Panc1 (cell line): ENCODE data around the gene UCP3.

ENCODE experiments used
- POLR2AphosphoS5 ChIP-seq: IDR thresholded peaks from 2 replicates; pipeline ENCODE4 v1.6.1; 2012; ENCODE audit warnings: mild to moderate bottlenecking, low read depth, low read length, moderate library complexity
- SIN3A ChIP-seq: IDR thresholded peaks from 2 replicates; pipeline ENCODE4 v1.6.1; 2012; ENCODE audit warnings: low read depth, mild to moderate bottlenecking, low read length, moderate library complexity, borderline replicate concordance; ENCODE audit not compliant: insufficient read depth
- TF ChIP-seq, protein P1 (sequence below): fragments of 450-650 bp; IDR thresholded peaks from 2 replicates; pipeline ENCODE4 v1.5.1; 2017; ENCODE audit warnings: mild to moderate bottlenecking
- TF ChIP-seq, protein P2 (sequence below), 2 experiments: IDR thresholded peaks; 2 replicates each; pipeline ENCODE4 v1.6.1; 2011 to 2012; ENCODE audit warnings: low read depth in 2 of 2, control low read depth in 1 of 2, low read length in 1 of 2, mild to moderate bottlenecking in 1 of 2, moderate library complexity in 1 of 2; ENCODE audit not compliant: insufficient read depth in 1 of 2

- TF ChIP-seq, protein P1, sequence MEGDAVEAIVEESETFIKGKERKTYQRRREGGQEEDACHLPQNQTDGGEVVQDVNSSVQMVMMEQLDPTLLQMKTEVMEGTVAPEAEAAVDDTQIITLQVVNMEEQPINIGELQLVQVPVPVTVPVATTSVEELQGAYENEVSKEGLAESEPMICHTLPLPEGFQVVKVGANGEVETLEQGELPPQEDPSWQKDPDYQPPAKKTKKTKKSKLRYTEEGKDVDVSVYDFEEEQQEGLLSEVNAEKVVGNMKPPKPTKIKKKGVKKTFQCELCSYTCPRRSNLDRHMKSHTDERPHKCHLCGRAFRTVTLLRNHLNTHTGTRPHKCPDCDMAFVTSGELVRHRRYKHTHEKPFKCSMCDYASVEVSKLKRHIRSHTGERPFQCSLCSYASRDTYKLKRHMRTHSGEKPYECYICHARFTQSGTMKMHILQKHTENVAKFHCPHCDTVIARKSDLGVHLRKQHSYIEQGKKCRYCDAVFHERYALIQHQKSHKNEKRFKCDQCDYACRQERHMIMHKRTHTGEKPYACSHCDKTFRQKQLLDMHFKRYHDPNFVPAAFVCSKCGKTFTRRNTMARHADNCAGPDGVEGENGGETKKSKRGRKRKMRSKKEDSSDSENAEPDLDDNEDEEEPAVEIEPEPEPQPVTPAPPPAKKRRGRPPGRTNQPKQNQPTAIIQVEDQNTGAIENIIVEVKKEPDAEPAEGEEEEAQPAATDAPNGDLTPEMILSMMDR, result no peak
- no peak for TF ChIP-seq POLR2AphosphoS5
- no peak for TF ChIP-seq SIN3A
- TF ChIP-seq, protein P2, sequence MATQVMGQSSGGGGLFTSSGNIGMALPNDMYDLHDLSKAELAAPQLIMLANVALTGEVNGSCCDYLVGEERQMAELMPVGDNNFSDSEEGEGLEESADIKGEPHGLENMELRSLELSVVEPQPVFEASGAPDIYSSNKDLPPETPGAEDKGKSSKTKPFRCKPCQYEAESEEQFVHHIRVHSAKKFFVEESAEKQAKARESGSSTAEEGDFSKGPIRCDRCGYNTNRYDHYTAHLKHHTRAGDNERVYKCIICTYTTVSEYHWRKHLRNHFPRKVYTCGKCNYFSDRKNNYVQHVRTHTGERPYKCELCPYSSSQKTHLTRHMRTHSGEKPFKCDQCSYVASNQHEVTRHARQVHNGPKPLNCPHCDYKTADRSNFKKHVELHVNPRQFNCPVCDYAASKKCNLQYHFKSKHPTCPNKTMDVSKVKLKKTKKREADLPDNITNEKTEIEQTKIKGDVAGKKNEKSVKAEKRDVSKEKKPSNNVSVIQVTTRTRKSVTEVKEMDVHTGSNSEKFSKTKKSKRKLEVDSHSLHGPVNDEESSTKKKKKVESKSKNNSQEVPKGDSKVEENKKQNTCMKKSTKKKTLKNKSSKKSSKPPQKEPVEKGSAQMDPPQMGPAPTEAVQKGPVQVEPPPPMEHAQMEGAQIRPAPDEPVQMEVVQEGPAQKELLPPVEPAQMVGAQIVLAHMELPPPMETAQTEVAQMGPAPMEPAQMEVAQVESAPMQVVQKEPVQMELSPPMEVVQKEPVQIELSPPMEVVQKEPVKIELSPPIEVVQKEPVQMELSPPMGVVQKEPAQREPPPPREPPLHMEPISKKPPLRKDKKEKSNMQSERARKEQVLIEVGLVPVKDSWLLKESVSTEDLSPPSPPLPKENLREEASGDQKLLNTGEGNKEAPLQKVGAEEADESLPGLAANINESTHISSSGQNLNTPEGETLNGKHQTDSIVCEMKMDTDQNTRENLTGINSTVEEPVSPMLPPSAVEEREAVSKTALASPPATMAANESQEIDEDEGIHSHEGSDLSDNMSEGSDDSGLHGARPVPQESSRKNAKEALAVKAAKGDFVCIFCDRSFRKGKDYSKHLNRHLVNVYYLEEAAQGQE (IDR thresholded peaks at IDR 0.05; ENCODE audit: insufficient read depth in 1 of 2, low read depth in 2 of 2, low read length in 1 of 2), result no peak
Measured at GRCh38 chr11:74002832-74003231, 6.1 kb downstream of the UCP3 start.
